NB4 (cell line): Measurements from ENCODE around the gene LRP1B.

ENCODE experiments used
- DNase-seq: peaks from one replicate; pipeline ENCODE4 v3.0.0; 2010; ENCODE audit warnings: low read depth
- H3K4me3 ChIP-seq: one replicate; pipeline ENCODE4 v1.5.1; 2011; ENCODE audit warnings: mild to moderate bottlenecking, low read depth, low read length, moderate library complexity
- CTCF ChIP-seq: IDR thresholded peaks from one replicate; pipeline ENCODE4 v1.5.1; 2012; ENCODE audit warnings: low read depth, low read length
- MAX ChIP-seq: IDR thresholded peaks from 2 replicates; pipeline ENCODE4 v1.6.1; 2011; ENCODE audit warnings: low read depth, low read length
- MYC ChIP-seq: IDR thresholded peaks from 2 replicates; pipeline ENCODE4 v1.6.1; 2011; ENCODE audit warnings: low read depth, low read length
- POLR2A ChIP-seq: IDR thresholded peaks from 2 replicates; pipeline ENCODE4 v1.6.1; 2011; ENCODE audit warnings: mild to moderate bottlenecking; ENCODE audit not compliant: insufficient read length; ENCODE audit errors: extremely low read depth

The LRP1B gene

GRCh38 chr2:140916410-140916809 is 1214.4 kb downstream of the LRP1B start:
- H3K4me3 ChIP-seq = no peak overlapping the region
- DNase-seq = no peak
- no peak for TF ChIP-seq MAX
- TF ChIP-seq CTCF = no peak
- no peak for TF ChIP-seq POLR2A
- TF ChIP-seq MYC = no peak

- H3K4me3 ChIP-seq = no peak overlapping the region
- TF ChIP-seq MAX (no peak), MYC (no peak), CTCF (no peak), POLR2A (no peak)
- DNase-seq = no peak
Observed at GRCh38 chr2:140910683-140911082, 1220.1 kb downstream of the LRP1B start.

GRCh38 chr2:140905083-140905781 is 1225.6 kb downstream of the LRP1B start:
- TF ChIP-seq CTCF (no peak), MAX (no peak), MYC (no peak), POLR2A (no peak)
- no peak for DNase-seq

GRCh38 chr2:140895378-140895777 is 1235.4 kb downstream of the LRP1B start:
- no peak overlapping the region for H3K4me3 ChIP-seq
- TF ChIP-seq POLR2A (no peak), CTCF (no peak), MAX (no peak), MYC (no peak)
- no peak for DNase-seq

More at GRCh38 chr2:140905083-140905781, 1225.6 kb downstream of the LRP1B start:
- H3K4me3 ChIP-seq = no peak overlapping the region

GRCh38 chr2:140893685-140894084 is 1237.1 kb downstream of the LRP1B start:
- no peak overlapping the region for H3K4me3 ChIP-seq
- TF ChIP-seq CTCF = no peak
- no peak for TF ChIP-seq MAX
- DNase-seq = no peak
